CD4-positive, alpha-beta T cell treated with Interleukin-15 for 1 hour (primary cell): ENCODE data around the gene COX4I2.

Experiments
- DNase-seq: peaks from one replicate; pipeline ENCODE4 v3.0.0-alpha.2; 2020

COX4I2 gene

GRCh38 chr20:31678389-31679356 is 41.0 kb downstream of the COX4I2 start:
- DNase-seq, result no peak

- no peak for DNase-seq
Observed at GRCh38 chr20:31679357-31680285, 41.9 kb downstream of the COX4I2 start.

GRCh38 chr20:31680286-31681127 is 42.8 kb downstream of the COX4I2 start:
- DNase-seq, result no peak

DNA sequence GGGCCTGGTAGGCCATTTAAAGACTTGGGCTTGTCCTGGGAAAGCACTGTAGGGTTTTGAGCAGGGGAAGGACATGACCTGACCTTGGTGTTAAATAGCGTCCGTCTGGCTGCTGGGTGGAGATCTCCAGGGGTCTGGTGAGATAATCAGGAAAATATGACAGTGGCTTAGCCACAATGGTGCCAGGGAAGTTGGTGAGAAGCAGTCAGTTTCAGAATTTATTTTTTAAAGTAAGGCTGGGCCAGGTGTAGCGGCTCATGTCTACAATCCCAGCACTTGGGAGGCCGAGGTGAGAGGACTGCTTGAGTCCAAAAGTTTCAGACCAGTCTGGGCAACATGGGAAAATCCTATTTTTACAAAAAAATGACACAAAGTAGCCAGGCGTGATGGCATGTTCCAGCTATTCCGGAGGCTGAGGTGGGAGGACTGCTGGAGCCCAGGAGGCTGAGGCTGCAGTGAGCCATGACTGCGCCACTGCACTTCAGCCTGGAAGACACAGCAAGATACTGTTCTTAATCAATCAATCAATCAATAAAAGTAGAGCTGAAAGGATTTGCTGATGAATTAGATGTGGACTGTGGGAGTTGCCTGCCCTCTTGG is 43.5 kb downstream of the COX4I2 start:
- DNase-seq, result no peak

DNA sequence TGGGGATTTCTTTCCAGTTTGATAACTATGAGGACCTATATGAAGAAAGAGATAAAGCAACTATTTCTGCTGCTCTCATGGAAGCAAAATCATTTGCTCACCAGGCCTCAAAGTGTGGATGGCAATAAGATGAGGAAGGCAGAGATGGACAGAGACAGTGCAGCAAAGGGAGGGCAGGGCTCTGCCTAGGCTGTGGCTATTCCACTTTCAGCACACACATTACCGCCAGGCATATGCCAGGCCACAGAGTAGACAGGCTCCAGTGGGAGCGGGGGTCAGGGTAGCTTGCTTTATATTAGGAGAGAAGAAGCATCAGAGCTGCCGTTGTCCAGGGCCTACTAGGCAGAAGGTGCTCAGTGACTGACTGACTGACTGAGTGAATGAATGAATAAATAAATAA is 44.1 kb downstream of the COX4I2 start:
- DNase-seq, result no peak

DNA sequence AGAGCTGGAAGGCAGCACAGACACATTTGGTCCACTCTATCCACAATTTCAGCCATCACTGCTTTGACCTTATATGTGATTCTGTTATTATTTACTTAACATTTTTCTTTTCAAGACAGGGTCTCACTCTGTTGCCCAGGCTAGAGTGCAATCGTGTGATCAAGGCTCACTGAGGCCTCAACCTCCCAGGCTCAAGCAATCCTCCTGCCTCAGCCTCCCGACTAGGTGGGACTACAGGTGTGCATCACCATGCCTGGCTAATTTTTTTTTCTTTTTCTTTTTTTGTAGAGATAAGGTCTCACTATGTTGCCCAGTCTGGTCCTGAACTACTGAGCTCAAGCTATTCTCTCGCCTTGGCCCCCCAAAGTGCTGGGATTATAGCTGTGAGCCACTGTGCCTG is 44.6 kb downstream of the COX4I2 start:
- DNase-seq, result no peak

DNA sequence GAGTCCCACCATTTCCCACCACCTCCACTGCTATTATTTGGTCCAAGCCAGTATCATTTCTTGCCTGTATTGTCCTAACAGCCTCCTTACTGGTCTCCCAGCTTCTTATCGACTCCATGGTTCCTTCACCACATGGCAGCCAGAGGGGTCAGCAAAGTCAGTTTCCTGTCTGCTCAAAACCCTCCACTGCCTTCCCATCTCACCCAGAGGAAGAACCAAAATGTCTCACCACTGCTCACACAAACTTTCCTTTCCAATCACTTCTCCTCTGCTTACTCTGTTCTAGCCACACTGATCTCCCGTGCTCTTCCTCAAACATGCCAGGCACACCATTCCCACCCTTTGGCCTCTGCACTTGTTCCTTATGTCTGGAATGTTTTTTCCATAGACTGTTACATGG is 45.2 kb downstream of the COX4I2 start:
- no peak for DNase-seq

- peak; percentile 44 for DNase-seq
Observed at GRCh38 chr20:31684153-31685015, 46.7 kb downstream of the COX4I2 start.

DNA sequence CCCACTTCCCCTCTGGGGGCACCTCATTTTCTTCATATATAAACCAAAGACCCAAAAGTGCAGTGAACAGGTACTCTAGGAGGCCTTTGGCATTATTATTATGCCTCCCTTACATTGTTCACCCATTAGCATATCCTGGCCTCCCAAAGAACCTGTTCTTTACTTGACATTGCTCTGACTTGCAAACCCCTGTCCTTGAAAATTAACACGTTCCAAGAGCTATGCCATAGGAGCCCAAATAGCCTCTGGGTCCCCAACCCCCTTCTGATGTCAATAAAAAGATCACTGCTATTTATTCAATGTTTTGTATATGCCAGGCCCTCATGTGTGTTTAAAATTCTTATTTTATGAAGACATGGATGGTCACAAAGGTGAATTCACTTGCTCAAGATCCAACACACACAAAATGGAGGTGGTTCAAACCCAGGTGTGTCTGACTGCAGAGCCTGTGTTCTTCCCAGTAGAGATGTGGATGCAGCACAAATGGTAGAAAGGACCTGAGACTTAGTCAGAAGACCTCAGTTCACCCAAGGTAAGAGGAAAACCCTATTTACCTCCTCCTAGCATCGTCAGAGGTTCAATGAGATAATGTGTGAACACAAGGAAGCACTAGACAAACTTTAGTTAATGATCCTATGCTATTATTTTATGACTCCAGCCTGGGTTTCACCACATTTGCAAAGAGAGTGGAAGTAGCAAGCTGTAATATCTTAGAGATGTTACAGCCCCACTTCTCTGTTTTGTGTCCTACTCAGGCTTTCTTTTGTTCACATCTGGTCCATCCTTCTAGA is 48.3 kb downstream of the COX4I2 start:
- no peak for DNase-seq

DNA sequence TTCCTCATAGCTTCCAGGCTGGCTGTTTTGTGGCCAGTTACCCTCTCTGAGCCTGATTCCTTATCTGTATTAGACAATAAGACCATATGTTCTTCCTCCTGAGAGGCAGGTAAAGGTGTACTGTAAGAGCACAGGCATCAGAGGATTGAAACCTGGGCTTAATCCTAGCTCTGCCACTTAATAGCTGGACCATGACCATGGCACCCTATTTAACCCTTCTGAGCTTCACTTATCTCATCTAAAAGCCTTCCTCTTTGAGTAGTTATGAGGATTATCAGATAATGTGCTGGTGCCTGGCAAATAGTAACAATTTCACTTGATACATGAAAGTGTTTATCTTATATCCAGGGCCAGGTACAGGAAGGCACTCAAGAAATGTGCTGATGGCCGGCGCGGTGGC is 50.1 kb downstream of the COX4I2 start:
- DNase-seq, result no peak

- DNase-seq, result no peak
Observed at GRCh38 chr20:31689141-31689540, 51.4 kb downstream of the COX4I2 start.

- DNase-seq, result no peak
Observed at GRCh38 chr20:31690124-31690666, 52.5 kb downstream of the COX4I2 start.

- DNase-seq, result no peak
Observed at GRCh38 chr20:31691646-31692275, 54.0 kb downstream of the COX4I2 start.

- no peak for DNase-seq
Observed at GRCh38 chr20:31693402-31693801, 55.7 kb downstream of the COX4I2 start.

DNA sequence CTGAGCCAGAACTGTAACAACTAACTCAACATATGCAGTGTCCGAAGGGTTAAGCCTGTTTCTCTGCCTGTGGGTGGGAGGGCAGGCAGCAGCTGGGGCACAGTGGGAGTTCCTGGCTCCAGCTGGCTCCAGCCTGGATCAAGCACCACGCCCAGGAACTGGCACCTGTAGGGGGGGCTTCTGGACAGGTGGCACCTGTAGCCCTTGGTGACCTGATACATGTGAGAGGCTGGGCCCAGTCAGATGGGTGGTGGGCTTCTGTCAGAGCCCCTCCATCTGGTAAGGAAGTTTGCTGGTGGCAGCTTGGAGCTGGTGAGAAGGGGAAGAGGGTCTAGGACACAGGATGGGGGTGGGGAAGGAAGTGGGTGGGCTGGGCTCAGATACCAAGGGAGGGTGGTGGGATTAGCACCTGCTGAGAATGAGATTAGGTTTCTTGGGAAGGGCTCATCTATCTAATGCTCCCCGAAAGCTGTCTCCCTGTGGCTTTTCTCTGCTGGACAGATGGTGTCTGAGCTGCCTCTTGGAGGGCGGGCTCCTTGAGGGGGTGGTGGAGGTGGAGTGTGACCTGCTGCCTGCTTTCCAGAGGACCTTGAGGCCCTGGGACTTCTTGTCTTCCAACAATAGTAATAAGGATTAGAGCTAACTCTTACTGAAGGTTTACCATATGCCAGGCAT is 56.4 kb downstream of the COX4I2 start:
- no peak for DNase-seq
